HEK293 (cell line): ENCODE data around the gene NDUFA3.

ENCODE experiments used
- CTCF ChIA-PET: fragments of 350-600 bp; formaldehyde crosslinking; extraction: SDS; loops from one replicate; lab custom pipeline; 2021; ENCODE audit warnings: antibody characterized with exemption; lab: Yijun Ruan, JAX
- POLR2A ChIA-PET: fragments of 300-600 bp; formaldehyde crosslinking; extraction: SDS; loops from one replicate; lab custom pipeline; 2020; ENCODE audit warnings: antibody characterized with exemption, inconsistent platforms; lab: Yijun Ruan, JAX
- H3K27ac ChIP-seq: fragments of 200-500 bp; sonication (Bioruptor generic); 2 replicates; pipeline ENCODE4 v1.5.1; 2014; ENCODE audit warnings: low read depth, low read length, control low read depth, inconsistent platforms; ENCODE audit errors: extremely low read depth
- H3K36me3 ChIP-seq, 2 experiments: fragments of 200-500 bp in 1 of 2; sonication (Bioruptor generic) in 1 of 2; 1 replicate in 1 of 2; 2 replicates in 1 of 2; pipeline ENCODE4 v1.5.1; 2014 to 2017; ENCODE audit warnings: inconsistent platforms in 2 of 2, low read length in 2 of 2; ENCODE audit not compliant: control insufficient read depth in 2 of 2, insufficient read depth in 1 of 2
- H3K4me1 ChIP-seq: fragments of 200-500 bp; sonication (Bioruptor generic); 2 replicates; pipeline ENCODE4 v1.5.1; 2014; ENCODE audit warnings: mild to moderate bottlenecking, low read length, inconsistent platforms; ENCODE audit not compliant: control insufficient read depth, insufficient read depth
- H3K4me3 ChIP-seq: 2 replicates; pipeline ENCODE4 v1.5.1; 2011; ENCODE audit warnings: low read depth, mild to moderate bottlenecking, control low read depth, low read length, moderate library complexity
- H3K9me3 ChIP-seq: fragments of 200-500 bp; sonication (Bioruptor generic); 2 replicates; pipeline ENCODE4 v1.5.1; 2014; ENCODE audit warnings: low read depth, low read length, inconsistent platforms; ENCODE audit not compliant: control insufficient read depth, insufficient read depth
- BCL6B ChIP-seq: fragments of 450-650 bp; formaldehyde crosslinking; IDR thresholded peaks from 2 replicates; pipeline ENCODE4 v1.5.1; 2017; ENCODE audit warnings: missing biosample characterization, missing genetic modification characterization
- KLF9 ChIP-seq: fragments of 450-650 bp; formaldehyde crosslinking; IDR thresholded peaks from 2 replicates; pipeline ENCODE4 v1.5.1; 2016; ENCODE audit warnings: missing biosample characterization, missing genetic modification characterization, low read depth
- OSR2 ChIP-seq: fragments of 450-650 bp; formaldehyde crosslinking; IDR thresholded peaks from 2 replicates; pipeline ENCODE4 v1.5.1; 2016; ENCODE audit warnings: missing biosample characterization, missing genetic modification characterization
- RBAK ChIP-seq: fragments of 450-650 bp; formaldehyde crosslinking; IDR thresholded peaks from 2 replicates; pipeline ENCODE4 v1.5.1; 2016; ENCODE audit warnings: missing biosample characterization, missing genetic modification characterization
- SP2 ChIP-seq: fragments of 450-650 bp; formaldehyde crosslinking; IDR thresholded peaks from 2 replicates; pipeline ENCODE4 v1.5.1; 2016; ENCODE audit warnings: missing biosample characterization, missing genetic modification characterization
- SP3 ChIP-seq: fragments of 450-650 bp; formaldehyde crosslinking; IDR thresholded peaks from 2 replicates; pipeline ENCODE4 v1.5.1; 2016; ENCODE audit warnings: missing biosample characterization, missing genetic modification characterization
- YY1 ChIP-seq: fragments of 450-650 bp; formaldehyde crosslinking; IDR thresholded peaks from 2 replicates; pipeline ENCODE4 v1.5.1; 2018; ENCODE audit warnings: missing biosample characterization, missing genetic modification characterization
- ZBTB1 ChIP-seq: fragments of 450-650 bp; formaldehyde crosslinking; IDR thresholded peaks from 2 replicates; pipeline ENCODE4 v1.5.1; 2016; ENCODE audit warnings: missing biosample characterization, missing genetic modification characterization
- ZBTB17 ChIP-seq: fragments of 450-650 bp; formaldehyde crosslinking; IDR thresholded peaks from 2 replicates; pipeline ENCODE4 v1.5.1; 2016; ENCODE audit warnings: missing biosample characterization, missing genetic modification characterization
- ZBTB20 ChIP-seq: fragments of 450-650 bp; formaldehyde crosslinking; IDR thresholded peaks from 2 replicates; pipeline ENCODE4 v1.5.1; 2016; ENCODE audit warnings: missing biosample characterization, missing genetic modification characterization
- ZBTB48 ChIP-seq: fragments of 450-650 bp; formaldehyde crosslinking; IDR thresholded peaks from 2 replicates; pipeline ENCODE4 v1.5.1; 2016; ENCODE audit warnings: missing biosample characterization, missing genetic modification characterization
- ZBTB8A ChIP-seq: fragments of 450-650 bp; formaldehyde crosslinking; IDR thresholded peaks from 2 replicates; pipeline ENCODE4 v1.5.1; 2016; ENCODE audit warnings: missing biosample characterization, missing genetic modification characterization
- ZFHX2 ChIP-seq: fragments of 450-650 bp; formaldehyde crosslinking; conservative IDR thresholded peaks from 2 replicates; pipeline ENCODE4 v1.5.1; 2016; ENCODE audit warnings: missing biosample characterization, missing genetic modification characterization
- ZNF146 ChIP-seq: fragments of 450-650 bp; formaldehyde crosslinking; IDR thresholded peaks from 2 replicates; pipeline ENCODE4 v1.5.1; 2016; ENCODE audit warnings: missing biosample characterization, missing genetic modification characterization
- ZNF2 ChIP-seq: fragments of 450-650 bp; formaldehyde crosslinking; IDR thresholded peaks from 2 replicates; pipeline ENCODE4 v1.5.1; 2016; ENCODE audit warnings: missing biosample characterization, missing genetic modification characterization
- ZNF223 ChIP-seq: fragments of 450-650 bp; formaldehyde crosslinking; IDR thresholded peaks from 2 replicates; pipeline ENCODE4 v1.5.1; 2016; ENCODE audit warnings: missing biosample characterization, missing genetic modification characterization
- ZNF311 ChIP-seq: fragments of 450-650 bp; formaldehyde crosslinking; IDR thresholded peaks from 2 replicates; pipeline ENCODE4 v1.5.1; 2017; ENCODE audit warnings: missing biosample characterization, missing genetic modification characterization, borderline replicate concordance
- ZNF335 ChIP-seq: fragments of 450-650 bp; formaldehyde crosslinking; conservative IDR thresholded peaks from 2 replicates; pipeline ENCODE4 v1.5.1; 2016; ENCODE audit warnings: missing biosample characterization, missing genetic modification characterization
- ZNF423 ChIP-seq: fragments of 450-650 bp; formaldehyde crosslinking; IDR thresholded peaks from 2 replicates; pipeline ENCODE4 v1.5.1; 2016; ENCODE audit warnings: missing biosample characterization, missing genetic modification characterization
- ZNF426 ChIP-seq: fragments of 450-650 bp; formaldehyde crosslinking; IDR thresholded peaks from 2 replicates; pipeline ENCODE4 v1.5.1; 2017; ENCODE audit warnings: missing biosample characterization, missing genetic modification characterization, mild to moderate bottlenecking, inconsistent platforms, moderate library complexity
- ZNF510 ChIP-seq: fragments of 450-650 bp; formaldehyde crosslinking; IDR thresholded peaks from 2 replicates; pipeline ENCODE4 v1.5.1; 2018; ENCODE audit warnings: mild to moderate bottlenecking, missing genetic modification characterization, missing biosample characterization; ENCODE audit not compliant: insufficient replicate concordance
- ZNF529 ChIP-seq: fragments of 450-650 bp; formaldehyde crosslinking; IDR thresholded peaks from 2 replicates; pipeline ENCODE4 v1.5.1; 2017; ENCODE audit warnings: missing genetic modification characterization, missing biosample characterization; ENCODE audit not compliant: insufficient replicate concordance
- ZNF544 ChIP-seq: fragments of 450-650 bp; formaldehyde crosslinking; IDR thresholded peaks from 2 replicates; pipeline ENCODE4 v1.5.0; 2017; ENCODE audit warnings: missing biosample characterization, missing genetic modification characterization
- ZNF623 ChIP-seq: fragments of 450-650 bp; formaldehyde crosslinking; IDR thresholded peaks from 2 replicates; pipeline ENCODE4 v1.5.1; 2016; ENCODE audit warnings: missing biosample characterization, missing genetic modification characterization
- ZNF707 ChIP-seq: fragments of 450-650 bp; formaldehyde crosslinking; IDR thresholded peaks from 2 replicates; pipeline ENCODE4 v1.5.1; 2016; ENCODE audit warnings: missing biosample characterization, missing genetic modification characterization
- ZNF785 ChIP-seq: fragments of 450-650 bp; formaldehyde crosslinking; IDR thresholded peaks from 2 replicates; pipeline ENCODE4 v1.5.1; 2016; ENCODE audit warnings: missing biosample characterization, missing genetic modification characterization
- ZNF843 ChIP-seq: fragments of 450-650 bp; formaldehyde crosslinking; IDR thresholded peaks from 2 replicates; pipeline ENCODE4 v1.5.1; 2016; ENCODE audit warnings: missing biosample characterization, missing genetic modification characterization
- ZSCAN16 ChIP-seq: fragments of 450-650 bp; formaldehyde crosslinking; IDR thresholded peaks from 2 replicates; pipeline ENCODE4 v1.5.1; 2016; ENCODE audit warnings: missing biosample characterization, missing genetic modification characterization
- ZSCAN18 ChIP-seq: fragments of 450-650 bp; formaldehyde crosslinking; IDR thresholded peaks from 2 replicates; pipeline ENCODE4 v1.5.1; 2016; ENCODE audit warnings: missing biosample characterization, missing genetic modification characterization
- ZXDB ChIP-seq: fragments of 450-650 bp; formaldehyde crosslinking; IDR thresholded peaks from 2 replicates; pipeline ENCODE4 v1.5.1; 2016; ENCODE audit warnings: missing biosample characterization, missing genetic modification characterization
- TF ChIP-seq, protein P1 (sequence below): fragments of 450-650 bp; formaldehyde crosslinking; IDR thresholded peaks from 2 replicates; pipeline ENCODE4 v1.5.1; 2016; ENCODE audit warnings: missing biosample characterization, missing genetic modification characterization
- TF ChIP-seq, protein P2 (sequence below): fragments of 450-650 bp; formaldehyde crosslinking; IDR thresholded peaks from 2 replicates; pipeline ENCODE4 v1.5.1; 2016; ENCODE audit warnings: missing biosample characterization, missing genetic modification characterization

The NDUFA3 gene

GRCh38 chr19:54102421-54103169 lies at the start of gene NDUFA3:
NDUFA3 (plus strand) TSS chr19:54102855; CDS start chr19:54102879, 24 bp downstream.
- peak within 1 kb of the TSS; percentile 97 for H3K4me3 ChIP-seq
- POLR2A ChIA-PET, result interaction anchor here (1.0 to 2.8 kb wide), 3 partner anchors 12 to 224 kb away, joined by 3 to 29 read pairs (median 12); partner anchors contain the start of genes CNOT3, PRPF31 and TFPT
- CTCF ChIA-PET, result interaction anchor here (0.6 to 0.7 kb wide), 2 partner anchors 74 to 166 kb away, joined by 3 read pairs; no protein-coding TSS in a partner anchor
- H3K9me3 ChIP-seq, result no peaks in the 10 kb centered on the region
- peaks cover 23 to 35% of the 10 kb centered on the region in 2 experiments for H3K36me3 ChIP-seq
- peaks cover 2% of the 10 kb centered on the region; the same call in 1 of the 2 replicates for H3K4me1 ChIP-seq
- H3K27ac ChIP-seq, result peak within 1 kb of the TSS; percentile 63; the same call in 1 of the 2 replicates
- peak; percentile 85; the same call in 1 of the 2 replicates for TF ChIP-seq ZXDB
- no peak for TF ChIP-seq ZSCAN16 (tag by site-specific recombination)
- TF ChIP-seq YY1 (tag by site-specific recombination), result peak; percentile 79; the same call in 1 of the 2 replicates
- TF ChIP-seq ZNF146 (tag by site-specific recombination), result 0 out of 2 replicates have a peak, but pooled peaks have one; percentile 15
- no peak for TF ChIP-seq ZFHX2 (tag by site-specific recombination)
- TF ChIP-seq ZNF311 (tag by site-specific recombination), result no peak
- no peak for TF ChIP-seq BCL6B (tag by site-specific recombination)
- no peak for TF ChIP-seq ZNF707
- TF ChIP-seq ZNF510 (tag by site-specific recombination), result no peak
- TF ChIP-seq ZBTB1, result no peak
- TF ChIP-seq ZNF2, result peak; percentile 32; the same call in 1 of the 2 replicates
- TF ChIP-seq ZNF843 (tag by site-specific recombination), result peak; percentile 30; the same call in 1 of the 2 replicates
- TF ChIP-seq ZSCAN18 (tag by site-specific recombination), result 0 out of 2 replicates have a peak, but pooled peaks have one; percentile 37
- TF ChIP-seq RBAK (tag by site-specific recombination), result no peak
- TF ChIP-seq, protein P1, sequence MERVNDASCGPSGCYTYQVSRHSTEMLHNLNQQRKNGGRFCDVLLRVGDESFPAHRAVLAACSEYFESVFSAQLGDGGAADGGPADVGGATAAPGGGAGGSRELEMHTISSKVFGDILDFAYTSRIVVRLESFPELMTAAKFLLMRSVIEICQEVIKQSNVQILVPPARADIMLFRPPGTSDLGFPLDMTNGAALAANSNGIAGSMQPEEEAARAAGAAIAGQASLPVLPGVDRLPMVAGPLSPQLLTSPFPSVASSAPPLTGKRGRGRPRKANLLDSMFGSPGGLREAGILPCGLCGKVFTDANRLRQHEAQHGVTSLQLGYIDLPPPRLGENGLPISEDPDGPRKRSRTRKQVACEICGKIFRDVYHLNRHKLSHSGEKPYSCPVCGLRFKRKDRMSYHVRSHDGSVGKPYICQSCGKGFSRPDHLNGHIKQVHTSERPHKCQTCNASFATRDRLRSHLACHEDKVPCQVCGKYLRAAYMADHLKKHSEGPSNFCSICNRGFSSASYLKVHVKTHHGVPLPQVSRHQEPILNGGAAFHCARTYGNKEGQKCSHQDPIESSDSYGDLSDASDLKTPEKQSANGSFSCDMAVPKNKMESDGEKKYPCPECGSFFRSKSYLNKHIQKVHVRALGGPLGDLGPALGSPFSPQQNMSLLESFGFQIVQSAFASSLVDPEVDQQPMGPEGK (tag by site-specific recombination), result peak; percentile 29; the same call in 1 of the 2 replicates
- no peak for TF ChIP-seq OSR2
- TF ChIP-seq ZNF423, result no peak
- no peak for TF ChIP-seq ZNF544 (tag by site-specific recombination)
- TF ChIP-seq ZNF426, result no peak
- 0 out of 2 replicates have a peak, but pooled peaks have one; percentile 10 for TF ChIP-seq SP2
- TF ChIP-seq ZBTB17, result peak; percentile 41
- TF ChIP-seq ZBTB48 (tag by site-specific recombination), result no peak
- TF ChIP-seq ZNF223 (tag by site-specific recombination), result peak; percentile 49; the same call in 1 of the 2 replicates
- TF ChIP-seq ZNF785 (tag by site-specific recombination), result peak; percentile 49; the same call in 1 of the 2 replicates
- TF ChIP-seq, protein P2, sequence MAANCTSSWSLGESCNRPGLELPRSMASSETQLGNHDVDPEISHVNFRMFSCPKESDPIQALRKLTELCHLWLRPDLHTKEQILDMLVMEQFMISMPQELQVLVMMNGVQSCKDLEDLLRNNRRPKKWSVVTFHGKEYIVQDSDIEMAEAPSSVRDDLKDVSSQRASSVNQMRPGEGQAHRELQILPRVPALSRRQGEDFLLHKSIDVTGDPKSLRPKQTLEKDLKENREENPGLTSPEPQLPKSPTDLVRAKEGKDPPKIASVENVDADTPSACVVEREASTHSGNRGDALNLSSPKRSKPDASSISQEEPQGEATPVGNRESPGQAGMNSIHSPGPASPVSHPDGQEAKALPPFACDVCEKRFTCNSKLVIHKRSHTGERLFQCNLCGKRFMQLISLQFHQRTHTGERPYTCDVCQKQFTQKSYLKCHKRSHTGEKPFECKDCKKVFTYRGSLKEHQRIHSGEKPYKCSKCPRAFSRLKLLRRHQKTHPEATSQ (tag by site-specific recombination), result no peak
- peak; percentile 56; the same call in 1 of the 2 replicates for TF ChIP-seq ZBTB20 (tag by site-specific recombination)
- TF ChIP-seq ZNF335 (tag by site-specific recombination), result peak; percentile 86
- peak; percentile 71 for TF ChIP-seq SP3 (tag by site-specific recombination)
- TF ChIP-seq KLF9 (tag by site-specific recombination), result no peak; the same call in 1 of the 2 replicates
- TF ChIP-seq ZNF623, result peak; percentile 24; the same call in 1 of the 2 replicates
- TF ChIP-seq ZNF529 (tag by site-specific recombination), result no peak
- TF ChIP-seq ZBTB8A, result no peak
